AG09319 (cell line): ENCODE results near the gene HSPG2.

Source experiments
- DNase-seq: peaks from one replicate; pipeline ENCODE4 v3.0.0-alpha.2; 2010; ENCODE audit warnings: low read depth; ENCODE audit errors: extremely low read depth
- CTCF ChIP-seq: IDR thresholded peaks from 2 replicates; pipeline ENCODE4 v1.5.1; 2011; ENCODE audit warnings: low read depth, mild to moderate bottlenecking, inconsistent platforms, low read length, moderate library complexity

Gene HSPG2

GRCh38 chr1:21853131-21853427, 84.0 kb downstream of the HSPG2 start:
- DNase-seq: no peak
- TF ChIP-seq CTCF: no peak

- no peak for TF ChIP-seq CTCF
- no peak for DNase-seq
Measured at GRCh38 chr1:21852282-21853130, 84.6 kb downstream of the HSPG2 start.

- DNase-seq: no peak
- TF ChIP-seq CTCF: no peak
Measured at GRCh38 chr1:21851430-21852250, 85.5 kb downstream of the HSPG2 start.

DNA sequence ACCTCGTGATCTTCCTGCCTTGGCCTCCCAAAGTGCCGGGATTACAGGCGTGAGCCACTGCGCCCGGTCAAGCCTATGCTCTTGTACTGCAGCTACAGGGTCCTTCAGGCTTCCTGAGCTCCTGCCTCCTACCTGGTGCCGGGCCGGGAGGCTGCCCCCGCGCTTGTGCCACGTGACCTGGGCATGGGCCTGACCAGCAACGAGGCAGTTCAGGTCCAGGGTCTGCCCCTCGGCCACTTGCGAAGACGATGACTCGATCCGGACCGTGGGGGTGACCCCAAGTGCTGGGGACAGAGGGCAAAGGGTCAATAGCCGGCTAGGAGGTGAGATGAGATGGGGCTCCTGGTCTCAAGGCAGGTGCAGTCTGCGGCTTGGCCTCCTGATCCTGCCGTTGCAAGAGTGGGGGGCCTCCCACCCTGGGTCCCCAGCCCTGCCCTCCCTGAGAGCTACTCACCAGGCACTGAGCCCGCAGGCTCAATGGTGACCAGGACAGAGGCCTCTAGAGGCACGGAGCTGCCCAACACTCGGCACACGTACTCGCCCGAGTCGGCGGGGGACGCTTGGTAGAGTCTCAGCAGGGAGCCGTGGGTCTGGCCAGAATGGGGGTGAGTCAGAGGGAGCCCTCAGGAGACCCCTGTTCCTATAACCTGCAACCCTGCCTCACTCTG, 87.1 kb downstream of the HSPG2 start:
- TF ChIP-seq CTCF: no peak
- DNase-seq: no peak

GRCh38 chr1:21848524-21849174, 88.5 kb downstream of the HSPG2 start:
- no peak for TF ChIP-seq CTCF
- DNase-seq: no peak

GRCh38 chr1:21847223-21848205, 89.6 kb downstream of the HSPG2 start:
- no peak for TF ChIP-seq CTCF
- no peak for DNase-seq
